Spleen (tissue), 11 donors: ENCODE results near the gene MRPL46. TPM values are rescaled to one million over a fixed set of nuclear protein-coding genes. Genes with fewer than 3 reads are reported as not detected.

ENCODE experiments used
- DNase-seq: peaks from one replicate; pipeline ENCODE4 v3.0.0-alpha.2; 2020
- H3K27ac ChIP-seq, 8 donors: fragments of 200-600 bp; sonication (generic) in 7 of 8; 1 replicate in 4 of 8; 2 replicates in 4 of 8; pipeline versions ENCODE4 v1.5.0 to v1.8.0; 2016 to 2021; ENCODE audit warnings: inconsistent platforms in 4 of 8, mild to moderate bottlenecking in 4 of 8, moderate library complexity in 1 of 8
- H3K27me3 ChIP-seq, 7 donors: fragments of 200-600 bp; sonication (generic) in 6 of 7; replicated peaks in 1 of 7; 1 replicate in 4 of 7; 2 replicates in 3 of 7; pipeline versions ENCODE4 v1.5.0 to v1.8.0; 2016 to 2021; ENCODE audit warnings: inconsistent platforms in 3 of 7, mild to moderate bottlenecking in 1 of 7
- H3K36me3 ChIP-seq, 6 donors: fragments of 200-600 bp; sonication (generic) in 5 of 6; 1 replicate in 4 of 6; 2 replicates in 2 of 6; pipeline versions ENCODE4 v1.5.0 to v1.8.0; 2016 to 2021; ENCODE audit warnings: inconsistent platforms in 2 of 6
- H3K4me1 ChIP-seq, 6 donors: fragments of 200-600 bp; sonication (generic) in 5 of 6; 1 replicate in 3 of 6; 2 replicates in 3 of 6; pipeline versions ENCODE4 v1.5.0 to v1.8.0; 2016 to 2021; ENCODE audit warnings: inconsistent platforms in 3 of 6
- H3K4me3 ChIP-seq, 8 donors: fragments of 200-600 bp; sonication (generic) in 7 of 8; 1 replicate in 4 of 8; 2 replicates in 4 of 8; pipeline versions ENCODE4 v1.5.0 to v1.8.0; 2016 to 2021; ENCODE audit warnings: inconsistent platforms in 4 of 8, mild to moderate bottlenecking in 4 of 8, moderate library complexity in 2 of 8
- H3K9me3 ChIP-seq, 8 donors: fragments of 200-600 bp; sonication (generic) in 7 of 8; 1 replicate in 4 of 8; 2 replicates in 4 of 8; pipeline versions ENCODE4 v1.5.0 to v1.8.0; 2016 to 2021; ENCODE audit warnings: inconsistent platforms in 4 of 8
- CTCF ChIP-seq, 11 experiments: fragments of 200-600 bp in 7 of 11; fragments of 450-650 bp in 4 of 11; sonication (generic) in 4 of 11; IDR thresholded peaks in 8 of 11; conservative IDR thresholded peaks in 3 of 11; 1 replicate in 7 of 11; 2 replicates in 4 of 11; pipeline versions ENCODE4 v1.4.0 to v1.8.0; 2016 to 2021; ENCODE audit warnings: antibody characterized with exemption in 11 of 11, inconsistent platforms in 4 of 11, mild to moderate bottlenecking in 1 of 11
- POLR2A ChIP-seq, 3 donors: fragments of 450-650 bp; IDR thresholded peaks; one replicate each; pipeline ENCODE4 v1.5.1; 2017; ENCODE audit warnings: antibody characterized with exemption in 3 of 3, mild to moderate bottlenecking in 1 of 3
- POLR2AphosphoS5 ChIP-seq, 3 donors: sonication (generic); formaldehyde crosslinking; IDR thresholded peaks; one replicate each; pipeline ENCODE4 v1.5.1; 2017; ENCODE audit warnings: antibody characterized with exemption in 3 of 3
- WGBS, 5 donors: extraction: QIAGEN DNeasy Blood & Tissue Kit in 3 of 5; methylation state at CpG; one replicate each; pipeline versions ENCODE4 v1.1.5 to v1.1.7; 2013 to 2018; 5-methylcytosine and 5-hydroxymethylcytosine counted together
- intact Hi-C: fragments of 100-400 bp; cut with DNase I; formaldehyde crosslinking; loops from one replicate; pipeline ENCODE4 v1.15.0; 2023; ENCODE audit warnings: low total_unique reads
- polyA plus RNA-seq, 3 donors: library from polyadenylated mRNA; stranded (reverse); fragments of 200-250 nt; gene quantifications; one replicate each; pipeline ENCODE4 v1.2.1, GENCODE V29; 2013
- total RNA-seq, 7 donors: library from RNA; depleted of rRNA in 3 of 7; stranded (reverse); fragments of >200 nt in 3 of 7; fragmentation: NEBNext Ultra II Directional in 4 of 7; extraction: Animal tissue kit (Norgen Biotek cat#: 25700) in 4 of 7; gene quantifications; one replicate each; pipeline versions ENCODE4 v1.1.0 to v1.2.1, GENCODE V29; 2016 to 2021
- donor health status: healthy with polysubstance abuse.
- donor health status: DM: no; HTN: no; CAD: no; lungs with moderate emphysema.
- donor health status: DM: no; HTN: no; CAD: no.
- donor health status: Bipolar disorder and iron deficiency.
- donor health status: healthy.
- donor health status: DM: no; HTN: no; CAD: no.
- donor health status: DM: yes; HTN: yes; CAD: no.

MRPL46 gene
- total and polyA plus RNA-seq, 10 donors: 16.2 to 37.3 (median 20.3) TPM

DNA sequence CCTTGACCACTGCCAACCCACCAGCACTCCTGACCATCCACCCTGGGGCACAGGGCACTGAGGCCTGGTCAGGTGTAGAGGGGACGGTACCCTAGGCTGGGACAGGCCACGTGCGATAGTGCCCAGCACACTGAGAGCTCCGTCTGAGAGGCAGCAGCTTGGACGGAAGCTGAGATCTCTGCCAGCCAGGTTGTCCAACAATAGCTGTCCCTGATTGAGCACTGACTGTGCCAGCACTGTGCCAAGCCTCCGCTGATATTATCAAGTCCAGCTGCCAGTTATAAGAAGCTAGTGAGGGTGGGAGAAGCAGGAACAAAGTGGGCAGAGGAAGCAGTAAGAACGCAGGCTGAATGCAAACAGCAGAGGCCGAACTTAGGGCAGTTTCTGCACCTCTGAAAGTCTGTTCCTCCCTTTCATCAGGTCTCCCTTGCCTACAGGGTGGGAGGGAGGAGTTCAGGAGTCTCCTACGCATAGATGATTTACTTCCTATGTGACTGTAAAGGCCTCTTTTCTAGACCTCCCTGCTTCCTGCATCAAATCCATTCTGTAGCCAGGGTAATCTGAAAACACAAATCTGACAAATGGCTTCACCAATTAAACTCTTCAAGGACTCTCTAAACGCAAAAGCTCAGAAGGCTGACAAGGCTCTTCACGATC lies 30.0 kb upstream of the MRPL46 start:
- Histone ChIP-seq H3K4me1 (no peaks in the 10 kb centered on the region), H3K9me3 (no peaks in the 10 kb centered on the region), H3K27ac (no peak overlapping the region), H3K4me3 (no peak overlapping the region), H3K27me3 (no peaks in the 10 kb centered on the region), H3K36me3 (peaks cover 0 to 56% (median under 1%) of the 10 kb centered on the region in 6 donors)
- intact Hi-C loops: no loop called here
- TF ChIP-seq POLR2A (IDR thresholded peaks at IDR 0.05) (no peak), CTCF (IDR thresholded peaks at IDR 0.05 in 8 of 11, conservative IDR thresholded peaks at IDR 0.05 in 3 of 11) (no peak), POLR2AphosphoS5 (IDR thresholded peaks at IDR 0.05) (no peak)
- no peak for DNase-seq
- 81 to 93% (median 91%) methylated on average over 11 of the region's 11 CpGs for WGBS, 5 donors

DNA sequence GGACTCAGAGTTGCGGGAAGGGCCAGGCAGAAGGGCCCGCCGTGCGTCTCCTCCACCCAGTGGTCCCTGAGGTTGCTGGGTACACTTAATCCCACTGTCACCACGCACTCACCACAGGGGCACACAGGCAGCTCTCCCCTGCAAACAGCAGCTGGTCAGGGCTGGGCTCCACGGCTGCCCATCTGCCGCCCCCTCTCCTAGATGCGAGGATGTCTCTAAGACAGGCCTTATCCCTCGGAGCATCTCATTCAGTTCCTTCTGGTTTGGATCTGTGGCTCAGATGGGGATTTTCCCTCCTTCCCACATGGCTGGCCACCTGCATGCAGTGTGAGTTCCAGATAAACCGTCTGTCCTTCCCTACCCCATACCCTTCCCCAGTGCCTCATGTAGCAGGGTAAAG lies 26.7 kb upstream of the MRPL46 start:
- H3K27me3 ChIP-seq: no peaks in the 10 kb centered on the region
- no peak for DNase-seq
- WGBS, 5 donors: 88 to 96% (median 91%) methylated on average over 8 to 10 of the region's 10 CpGs

GRCh38 chr15:88491158-88491557 lies 24.0 kb upstream of the MRPL46 start:
- no peak overlapping the region for H3K27ac ChIP-seq
- DNase-seq: no peak
- no peaks in the 10 kb centered on the region for H3K4me1 ChIP-seq
- H3K27me3 ChIP-seq: no peaks in the 10 kb centered on the region
- 59 to 68% (median 67%) methylated on average over 10 of the region's 10 CpGs for WGBS, 5 donors
- intact Hi-C loops: no loop called here
- H3K36me3 ChIP-seq: peaks cover 0 to 24% (median 0%) of the 10 kb centered on the region in 6 donors
- H3K9me3 ChIP-seq: no peaks in the 10 kb centered on the region
- TF ChIP-seq POLR2AphosphoS5 (IDR thresholded peaks at IDR 0.05): peak in 1 of 3 donors; percentile 17
- TF ChIP-seq POLR2A (IDR thresholded peaks at IDR 0.05): no peak
- H3K4me3 ChIP-seq: no peak overlapping the region

More for the DNA sequence above, 26.7 kb upstream of the MRPL46 start:
- no peak overlapping the region for H3K4me3 ChIP-seq
- H3K4me1 ChIP-seq: no peaks in the 10 kb centered on the region
- H3K36me3 ChIP-seq: peaks cover 0 to 47% (median 0%) of the 10 kb centered on the region in 6 donors
- no peak for TF ChIP-seq CTCF (IDR thresholded peaks at IDR 0.05 in 8 of 11, conservative IDR thresholded peaks at IDR 0.05 in 3 of 11)
- TF ChIP-seq POLR2A (IDR thresholded peaks at IDR 0.05): no peak
- TF ChIP-seq POLR2AphosphoS5 (IDR thresholded peaks at IDR 0.05): no peak
- H3K27ac ChIP-seq: no peak overlapping the region
- no peaks in the 10 kb centered on the region for H3K9me3 ChIP-seq
- intact Hi-C loops: no loop called here

GRCh38 chr15:88490036-88490435 lies 22.8 kb upstream of the MRPL46 start:
- no peaks in the 10 kb centered on the region for H3K27me3 ChIP-seq
- peaks cover 0 to 12% (median 0%) of the 10 kb centered on the region in 6 donors for H3K36me3 ChIP-seq
- DNase-seq: no peak
- intact Hi-C loops: no loop called here
- no peaks in the 10 kb centered on the region for H3K4me1 ChIP-seq
- no peaks in the 10 kb centered on the region for H3K9me3 ChIP-seq
- H3K4me3 ChIP-seq: no peak overlapping the region
- 88 to 93% (median 91%) methylated on average over 3 of the region's 3 CpGs for WGBS, 5 donors
- no peak overlapping the region for H3K27ac ChIP-seq
- TF ChIP-seq CTCF (IDR thresholded peaks at IDR 0.05 in 8 of 11, conservative IDR thresholded peaks at IDR 0.05 in 3 of 11): no peak
- no peak for TF ChIP-seq POLR2A (IDR thresholded peaks at IDR 0.05)
- TF ChIP-seq POLR2AphosphoS5 (IDR thresholded peaks at IDR 0.05): no peak
